Endothelial cell of umbilical vein (primary cell): ENCODE data around the gene CYP19A1. TPM values are rescaled to one million over a fixed set of nuclear protein-coding genes. Genes with fewer than 3 reads are reported as not detected.

Source experiments
- BruUV-seq: library from RNA; stranded (reverse); fragments of 400-500 nt; replicated peaks from 2 replicates; lab custom pipeline; 2021; lab: Mats Ljungman, UMichigan
- CTCF ChIA-PET: fragments of 300-600, 350-600 bp; sonication (Branson Sonifier 250); formaldehyde crosslinking; loops from one replicate; lab custom pipeline; 2021; ENCODE audit warnings: antibody characterized with exemption, inconsistent platforms; lab: Charles Lee
- POLR2A ChIA-PET: fragments of 300-600, 350-600 bp; sonication (Branson Sonifier 250); formaldehyde crosslinking; loops from one replicate; lab custom pipeline; 2021; ENCODE audit warnings: antibody characterized with exemption, inconsistent platforms; lab: Charles Lee
- DNase-seq: peaks from one replicate; pipeline ENCODE4 v3.0.0-alpha.2; 2011; ENCODE audit warnings: low read depth, low spot score
- FAIRE-seq: peaks from 2 replicates; lab custom pipeline; 2011; peaks lifted over from hg19 to GRCh38; lab: Jason Lieb, UNC
- H2AFZ ChIP-seq: 2 replicates; pipeline ENCODE4 v1.6.0; 2012; ENCODE audit warnings: low read depth, low read length, control low read depth, inconsistent platforms
- H3K27ac ChIP-seq: 2 replicates; pipeline ENCODE4 v1.5.1; 2011; ENCODE audit warnings: low read depth, mild to moderate bottlenecking, control low read depth, low read length, moderate library complexity; ENCODE audit not compliant: insufficient read depth
- H3K27me3 ChIP-seq, 2 experiments: 2 replicates each; pipeline versions ENCODE4 v1.6.0 to v1.6.1; 2011; ENCODE audit warnings: low read length in 2 of 2, mixed read lengths in 1 of 2; ENCODE audit not compliant: control insufficient read depth in 2 of 2, insufficient read depth in 2 of 2
- H3K36me3 ChIP-seq, 2 experiments: 2 replicates in 1 of 2; 3 replicates in 1 of 2; pipeline ENCODE4 v1.5.1; 2011; ENCODE audit warnings: low read length in 2 of 2, mild to moderate bottlenecking in 1 of 2, moderate library complexity in 1 of 2; ENCODE audit not compliant: control insufficient read depth in 2 of 2, insufficient read depth in 2 of 2; ENCODE audit errors: extremely low read depth in 1 of 2
- H3K4me1 ChIP-seq: 3 replicates; pipeline ENCODE4 v1.5.1; 2011; ENCODE audit warnings: mild to moderate bottlenecking, low read length; ENCODE audit not compliant: control insufficient read depth, insufficient read depth; ENCODE audit errors: extremely low read depth
- H3K4me2 ChIP-seq: 2 replicates; pipeline ENCODE4 v1.6.1; 2011; ENCODE audit warnings: low read length, control low read depth, mixed read lengths; ENCODE audit not compliant: insufficient read depth
- H3K4me3 ChIP-seq, 3 experiments: fragments of 200-600 bp in 1 of 3; sonication (generic), shearing (Covaris generic) in 1 of 3; replicated peaks in 1 of 3; 2 replicates each; pipeline ENCODE4 v1.5.1; 2011 to 2016; ENCODE audit warnings: control low read depth in 3 of 3, low read length in 3 of 3, mild to moderate bottlenecking in 2 of 3, inconsistent platforms in 1 of 3, low read depth in 1 of 3, moderate library complexity in 1 of 3; ENCODE audit not compliant: insufficient read depth in 1 of 3
- H3K79me2 ChIP-seq: 2 replicates; pipeline ENCODE4 v1.6.0; 2012; ENCODE audit warnings: low read length, inconsistent platforms; ENCODE audit not compliant: control insufficient read depth, insufficient read depth
- H3K9ac ChIP-seq: replicated peaks from 2 replicates; pipeline ENCODE3; 2011; ENCODE audit warnings: low read length, control low read depth; ENCODE audit not compliant: insufficient read depth; ENCODE audit errors: extremely low read depth
- H3K9me1 ChIP-seq: replicated peaks from 3 replicates; pipeline ENCODE4 v1.6.0; 2011; ENCODE audit warnings: mild to moderate bottlenecking, low read length; ENCODE audit not compliant: control insufficient read depth, insufficient read depth; ENCODE audit errors: extremely low read depth
- H3K9me3 ChIP-seq: replicated peaks from 2 replicates; pipeline ENCODE4 v1.5.1; 2012; ENCODE audit warnings: low read length, inconsistent platforms; ENCODE audit not compliant: control insufficient read depth, insufficient read depth
- H4K20me1 ChIP-seq: replicated peaks from 2 replicates; pipeline ENCODE3; 2011; ENCODE audit warnings: mild to moderate bottlenecking, low read length; ENCODE audit not compliant: control insufficient read depth, insufficient read depth; ENCODE audit errors: extremely low read depth
- CTCF ChIP-seq, 2 donors: IDR thresholded peaks; 1 replicate in 1 of 2; 2 replicates in 1 of 2; pipeline ENCODE4 v1.5.1; 2011; ENCODE audit warnings: low read length in 2 of 2, mild to moderate bottlenecking in 2 of 2, moderate library complexity in 2 of 2, control low read depth in 1 of 2, inconsistent platforms in 1 of 2, low read depth in 1 of 2; ENCODE audit not compliant: insufficient read depth in 1 of 2; ENCODE audit errors: extremely low read depth in 1 of 2
- EZH2 ChIP-seq: IDR thresholded peaks from 2 replicates; pipeline ENCODE4 v1.6.1; 2012; ENCODE audit warnings: borderline replicate concordance, low read depth, mild to moderate bottlenecking, moderate library complexity, low read length, inconsistent platforms; ENCODE audit not compliant: severe bottlenecking
- FOS ChIP-seq: IDR thresholded peaks from 2 replicates; pipeline ENCODE4 v1.6.1; 2011; ENCODE audit warnings: mild to moderate bottlenecking, low read length, moderate library complexity, borderline replicate concordance; ENCODE audit not compliant: insufficient read depth
- GATA2 ChIP-seq: IDR thresholded peaks from 2 replicates; pipeline ENCODE4 v1.7.0; 2011; ENCODE audit warnings: low read depth, mild to moderate bottlenecking, moderate library complexity, mixed read lengths, low read length; ENCODE audit not compliant: insufficient read length, insufficient read depth
- JUN ChIP-seq: IDR thresholded peaks from 2 replicates; pipeline ENCODE4 v1.6.1; 2011; ENCODE audit warnings: borderline replicate concordance, low read depth; ENCODE audit not compliant: insufficient read length, insufficient read depth
- MAX ChIP-seq: IDR thresholded peaks from 2 replicates; pipeline ENCODE4 v1.6.1; 2011; ENCODE audit not compliant: insufficient read depth, insufficient read length
- MYC ChIP-seq: IDR thresholded peaks from one replicate; pipeline ENCODE4 v1.6.1; 2011; ENCODE audit warnings: mild to moderate bottlenecking, low read depth, low read length
- POLR2A ChIP-seq: IDR thresholded peaks from 2 replicates; pipeline ENCODE4 v1.6.1; 2012; ENCODE audit warnings: low read depth, mild to moderate bottlenecking, control low read depth, low read length
- dilution Hi-C: fragments of 300-500 bp; cut with MboI; formaldehyde crosslinking; loops from one replicate; pipeline ENCODE4 v1.15.0; 2019; ENCODE audit warnings: low sequenced_read_pairs; ENCODE audit not compliant: extremely low pct_ligation_motif_present
- intact Hi-C: fragments of 100-400 bp; cut with micrococcal nuclease; formaldehyde crosslinking; loops from one replicate; pipeline ENCODE4 v1.10.0; 2022
- polyA plus RNA-seq, 4 experiments: library from polyadenylated mRNA; depleted of rRNA in 3 of 4; stranded (reverse) in 3 of 4; unstranded in 1 of 4; fragments of >200 nt; gene quantifications; 2 replicates each; pipeline versions ENCODE4 v1.2.1 to v1.2.3, GENCODE V29; 2011 to 2012; ENCODE audit warnings: missing spikeins in 1 of 4
- total RNA-seq: library from RNA; stranded (reverse); gene quantifications from 2 replicates; pipeline ENCODE4 v1.2.3, GENCODE V29; 2021

CYP19A1 gene
- total and polyA plus RNA-seq, 2 donors (not counting 3 experiments of a cell fraction or from before 2014, with no cell fraction given): not detected

GRCh38 chr15:51186181-51186705 lies 152.2 kb downstream of the CYP19A1 start:
- Histone ChIP-seq H3K4me2 (no peak overlapping the region), H3K27ac (no peak overlapping the region), H3K9ac (no peak overlapping the region), H3K9me3 (no peaks in the 10 kb centered on the region), H3K79me2 (no peaks in the 10 kb centered on the region), H2AFZ (no peak overlapping the region), H4K20me1 (no peaks in the 10 kb centered on the region), H3K27me3 (peaks cover 31 to 36% of the 10 kb centered on the region in 2 experiments), H3K4me3 (no peak overlapping the region), H3K9me1 (no peaks in the 10 kb centered on the region), H3K4me1 (peaks cover 14% of the 10 kb centered on the region), H3K36me3 (no peaks in the 10 kb centered on the region)
- ChIA-PET POLR2A (no interaction called here), CTCF (interaction anchor here (1.1 to 13.3 kb wide), 2 partner anchors 24 to 197 kb away, joined by 3 to 470 read pairs; no protein-coding TSS in a partner anchor)
- FAIRE-seq: no peak
- no TSS peak for BruUV-seq
- TF ChIP-seq GATA2 (no peak), FOS (no peak), EZH2 (no peak), JUN (no peak), MAX (no peak), MYC (no peak), CTCF (IDR thresholded peaks at IDR 0.05; ENCODE audit: extremely low read depth in 1 of 2, insufficient read depth in 1 of 2, low read depth in 1 of 2, low read length in 2 of 2) (no peak), POLR2A (no peak)
- dilution Hi-C loops: no loop called here
- intact Hi-C loops: no loop called here
- DNase-seq: no peak
